ENCODE results near the gene L2HGDH.

L2HGDH gene

GRCh38 chr14:50228313-50228712, 83.7 kb downstream of the L2HGDH start:
- no peak for DNase-seq (ENCODE audit: low read depth)

- DNase-seq (ENCODE audit: low read depth) = no peak
These were observed 86.1 kb downstream of the L2HGDH start for GRCh38 chr14:50225974-50226297.

- DNase-seq (ENCODE audit: low read depth) = no peak
These were observed 86.7 kb downstream of the L2HGDH start for GRCh38 chr14:50225067-50225973.

- no peak for DNase-seq (ENCODE audit: low read depth)
These were observed 89.9 kb downstream of the L2HGDH start for GRCh38 chr14:50222055-50222613.

GRCh38 chr14:50218501-50218900, 93.5 kb downstream of the L2HGDH start:
- DNase-seq (ENCODE audit: low read depth) = no peak

- DNase-seq (ENCODE audit: low read depth) = no peak
These were observed 96.6 kb downstream of the L2HGDH start for GRCh38 chr14:50215416-50215815.

- DNase-seq (ENCODE audit: low read depth) = no peak
These were observed 98.2 kb downstream of the L2HGDH start for GRCh38 chr14:50213795-50214194.

- DNase-seq (ENCODE audit: low read depth) = no peak
These were observed 99.3 kb downstream of the L2HGDH start for GRCh38 chr14:50212726-50213125.

GRCh38 chr14:50210074-50210473, 102.0 kb downstream of the L2HGDH start:
- DNase-seq (ENCODE audit: low read depth) = no peak

- DNase-seq (ENCODE audit: low read depth) = no peak
These were observed 113.5 kb downstream of the L2HGDH start for GRCh38 chr14:50198499-50198898.

GRCh38 chr14:50191499-50191898, 120.5 kb downstream of the L2HGDH start:
- DNase-seq (ENCODE audit: low read depth) = no peak
